Measurements from ENCODE around the gene VSTM4.

DNA sequence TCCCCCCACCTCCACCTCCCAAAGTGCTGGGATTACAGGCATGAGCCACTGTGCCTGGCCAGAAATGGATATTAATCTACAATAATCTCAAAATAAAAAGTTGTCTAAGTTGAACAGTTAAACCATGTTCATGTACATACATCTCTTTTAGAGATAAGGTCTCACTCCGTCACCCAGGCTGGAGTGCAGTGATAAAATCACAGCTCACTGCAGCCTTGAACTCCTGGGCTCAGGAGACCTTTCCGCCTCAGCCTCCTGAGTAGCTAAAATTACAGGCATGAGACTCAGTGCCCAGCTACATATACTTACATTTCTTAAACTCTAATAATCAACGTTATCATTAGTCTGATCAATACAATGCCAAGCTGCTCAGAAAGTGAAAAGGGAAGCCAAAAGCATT, 36.2 kb downstream of the VSTM4 start:
- TF ChIP-seq, protein P1, sequence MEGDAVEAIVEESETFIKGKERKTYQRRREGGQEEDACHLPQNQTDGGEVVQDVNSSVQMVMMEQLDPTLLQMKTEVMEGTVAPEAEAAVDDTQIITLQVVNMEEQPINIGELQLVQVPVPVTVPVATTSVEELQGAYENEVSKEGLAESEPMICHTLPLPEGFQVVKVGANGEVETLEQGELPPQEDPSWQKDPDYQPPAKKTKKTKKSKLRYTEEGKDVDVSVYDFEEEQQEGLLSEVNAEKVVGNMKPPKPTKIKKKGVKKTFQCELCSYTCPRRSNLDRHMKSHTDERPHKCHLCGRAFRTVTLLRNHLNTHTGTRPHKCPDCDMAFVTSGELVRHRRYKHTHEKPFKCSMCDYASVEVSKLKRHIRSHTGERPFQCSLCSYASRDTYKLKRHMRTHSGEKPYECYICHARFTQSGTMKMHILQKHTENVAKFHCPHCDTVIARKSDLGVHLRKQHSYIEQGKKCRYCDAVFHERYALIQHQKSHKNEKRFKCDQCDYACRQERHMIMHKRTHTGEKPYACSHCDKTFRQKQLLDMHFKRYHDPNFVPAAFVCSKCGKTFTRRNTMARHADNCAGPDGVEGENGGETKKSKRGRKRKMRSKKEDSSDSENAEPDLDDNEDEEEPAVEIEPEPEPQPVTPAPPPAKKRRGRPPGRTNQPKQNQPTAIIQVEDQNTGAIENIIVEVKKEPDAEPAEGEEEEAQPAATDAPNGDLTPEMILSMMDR (conservative IDR thresholded peaks at IDR 0.05 in 1 of 2, IDR thresholded peaks at IDR 0.05 in 1 of 2; ENCODE audit: low read depth in 1 of 2, low read length in 2 of 2), result no peak
- TF ChIP-seq EZH2 (IDR thresholded peaks at IDR 0.05; ENCODE audit: low read length, missing control alignments), result no peak
